Loucy (cell line): ENCODE measurements around the gene TMEM59.
"Not testable (repeated sequence)": the region's sequence is repeated elsewhere in the genome, so short reads cannot be mapped to it uniquely, and the experiment has no call there.

Experiments used
- CTCF ChIP-seq: fragments of 200-600 bp; sonication (generic); conservative IDR thresholded peaks from 2 replicates; pipeline ENCODE4 v1.5.1; 2014; ENCODE audit warnings: mild to moderate bottlenecking, antibody characterized with exemption, low read length
- EZH2phosphoT487 ChIP-seq: fragments of 200-600 bp; IDR thresholded peaks from 2 replicates; pipeline ENCODE4 v1.6.1; 2018; ENCODE audit warnings: antibody characterized with exemption, mild to moderate bottlenecking, moderate library complexity, borderline replicate concordance

- TF ChIP-seq CTCF, EZH2phosphoT487: not testable (repeated sequence)
These were observed 58.5 kb downstream of the TMEM59 start for GRCh38 chr1:53994516-53994915.
